GM10248 (cell line): ENCODE data around the gene PBX3.

ENCODE experiments used
- CTCF ChIA-PET: fragments of 300-600 bp; sonication (Branson Sonifier 250); formaldehyde crosslinking; extraction: SDS; loops from one replicate; lab custom pipeline; 2021; ENCODE audit warnings: antibody characterized with exemption; lab: Yijun Ruan, JAX
- POLR2A ChIA-PET: fragments of 350-650 bp; sonication (Branson Sonifier 250); formaldehyde crosslinking; extraction: SDS; loops from one replicate; lab custom pipeline; 2020; ENCODE audit warnings: antibody characterized with exemption; lab: Yijun Ruan, JAX
- DNase-seq: peaks from one replicate; pipeline ENCODE4 v3.0.0; 2012; ENCODE audit errors: extremely low spot score
- CTCF ChIP-seq: IDR thresholded peaks from 2 replicates; pipeline ENCODE4 v1.5.1; 2012; ENCODE audit warnings: mild to moderate bottlenecking, low read depth; ENCODE audit errors: extremely low read depth, missing control alignments, control extremely low read depth

PBX3 gene

GRCh38 chr9:125942125-125942524 lies 195.0 kb downstream of the PBX3 start:
- ChIA-PET POLR2A (no interaction called here), CTCF (no interaction called here)
- TF ChIP-seq CTCF, result no peak
- no peak for DNase-seq

- CTCF ChIA-PET, result no interaction called here
- TF ChIP-seq CTCF, result no peak
- no peak for DNase-seq
- POLR2A ChIA-PET, result no interaction called here
Observed at GRCh38 chr9:125943831-125944230, 196.7 kb downstream of the PBX3 start.

- TF ChIP-seq CTCF, result no peak
- DNase-seq, result no peak
- ChIA-PET CTCF (no interaction called here), POLR2A (no interaction called here)
Observed at GRCh38 chr9:125946397-125946796, 199.2 kb downstream of the PBX3 start.

GRCh38 chr9:125948887-125949596 lies 201.9 kb downstream of the PBX3 start:
- no peak for TF ChIP-seq CTCF
- ChIA-PET POLR2A (no interaction called here), CTCF (no interaction called here)
- no peak for DNase-seq

- no peak for DNase-seq
- ChIA-PET POLR2A (no interaction called here), CTCF (no interaction called here)
- no peak for TF ChIP-seq CTCF
Observed at GRCh38 chr9:125949703-125950460, 202.7 kb downstream of the PBX3 start.

- no peak for DNase-seq
- TF ChIP-seq CTCF, result no peak
- ChIA-PET POLR2A (no interaction called here), CTCF (interaction anchor here (1.2 kb wide), 1 partner anchor 392 kb away, joined by 4 read pairs; no protein-coding TSS in a partner anchor)
Observed at GRCh38 chr9:125950880-125951471, 203.8 kb downstream of the PBX3 start.
